GM23338 (cell line): ENCODE measurements around the gene TEX13B. TPM values are rescaled to one million over a fixed set of nuclear protein-coding genes. Genes with fewer than 3 reads are reported as not detected.
"Not testable (repeated sequence)": the region's sequence is repeated elsewhere in the genome, so short reads cannot be mapped to it uniquely, and the experiment has no call there.

Experiments
- ATAC-seq: fragments of 200-7000 bp; cut with Tn5 transposase; 3 replicates; pipeline ENCODE4 v1.9.1; 2020
- DNase-seq: peaks from one replicate; pipeline ENCODE4 v3.0.0-alpha.2; 2015; ENCODE audit warnings: low spot score
- H2AFZ ChIP-seq: fragments of 200-600 bp; sonication (generic); 2 replicates; pipeline ENCODE4 v1.8.0; 2016; ENCODE audit warnings: antibody characterized with exemption, mild to moderate bottlenecking, moderate library complexity
- H3F3A ChIP-seq: fragments of 200-600 bp; sonication (generic); replicated peaks from 2 replicates; pipeline ENCODE4 v1.8.0; 2017; ENCODE audit warnings: antibody characterized with exemption, mixed run types, low read depth
- H3K27ac ChIP-seq: fragments of 200-600 bp; sonication (generic); 2 replicates; pipeline ENCODE4 v1.6.1; 2016; ENCODE audit warnings: low read depth
- H3K27me3 ChIP-seq: fragments of 200-600 bp; sonication (generic); 2 replicates; pipeline ENCODE4 v1.8.0; 2016; ENCODE audit warnings: mild to moderate bottlenecking, mixed run types, moderate library complexity; ENCODE audit not compliant: insufficient read depth
- H3K36me3 ChIP-seq: fragments of 200-600 bp; sonication (generic); 2 replicates; pipeline ENCODE4 v1.8.0; 2016; ENCODE audit warnings: mild to moderate bottlenecking; ENCODE audit not compliant: insufficient read depth
- H3K4me1 ChIP-seq: fragments of 200-600 bp; sonication (generic); 2 replicates; pipeline ENCODE4 v1.8.0; 2016; ENCODE audit warnings: mild to moderate bottlenecking, moderate library complexity; ENCODE audit not compliant: insufficient read depth
- H3K4me2 ChIP-seq: fragments of 200-600 bp; sonication (generic); 2 replicates; pipeline ENCODE4 v1.7.1; 2017; ENCODE audit warnings: mixed run types
- H3K4me3 ChIP-seq: fragments of 200-600 bp; sonication (generic); 2 replicates; pipeline ENCODE4 v1.6.1; 2016; ENCODE audit warnings: mixed run types
- H3K79me2 ChIP-seq: fragments of 200-600 bp; sonication (generic); replicated peaks from 2 replicates; pipeline ENCODE4 v1.8.0; 2017; ENCODE audit warnings: mild to moderate bottlenecking; ENCODE audit not compliant: insufficient read depth
- H3K9me2 ChIP-seq: fragments of 200-600 bp; sonication (generic); 2 replicates; pipeline ENCODE4 v1.8.0; 2017; ENCODE audit not compliant: insufficient read depth
- H4K20me1 ChIP-seq: fragments of 200-600 bp; sonication (generic); replicated peaks from 2 replicates; pipeline ENCODE4 v1.8.0; 2017; ENCODE audit warnings: mild to moderate bottlenecking; ENCODE audit not compliant: insufficient read depth
- H3K27ac Mint-ChIP-seq: 2 replicates; pipeline ENCODE4 v1.8.0; 2020; ENCODE audit warnings: inconsistent platforms, mild to moderate bottlenecking, moderate library complexity, mixed read lengths
- H3K27me3 Mint-ChIP-seq: 3 replicates; pipeline ENCODE4 v1.8.0; 2022; ENCODE audit warnings: low read depth, mild to moderate bottlenecking, moderate library complexity, mixed read lengths, inconsistent platforms; ENCODE audit not compliant: insufficient read depth, poor library complexity
- H3K36me3 Mint-ChIP-seq: 3 replicates; pipeline ENCODE4 v1.8.0; 2021; ENCODE audit warnings: low read depth, mild to moderate bottlenecking, inconsistent platforms, moderate library complexity, mixed read lengths
- H3K4me1 Mint-ChIP-seq: 3 replicates; pipeline ENCODE4 v1.8.0; 2020; ENCODE audit warnings: mild to moderate bottlenecking, inconsistent platforms, mixed read lengths
- H3K4me3 Mint-ChIP-seq: 3 replicates; pipeline ENCODE4 v1.8.0; 2021; ENCODE audit warnings: moderate library complexity, mild to moderate bottlenecking, inconsistent platforms, mixed read lengths
- H3K9me3 Mint-ChIP-seq: 3 replicates; pipeline ENCODE4 v1.8.0; 2020; ENCODE audit warnings: moderate library complexity, mild to moderate bottlenecking, inconsistent platforms, mixed read lengths
- CREB1 ChIP-seq: fragments of 250-450 bp; sonication (Bioruptor Pico); IDR thresholded peaks from 2 replicates; pipeline ENCODE4 v1.5.0; 2020; ENCODE audit warnings: low read depth, mild to moderate bottlenecking, moderate library complexity
- EZH2 ChIP-seq: fragments of 200-600 bp; sonication (generic); IDR thresholded peaks from one replicate; pipeline ENCODE4 v1.8.0; 2017; ENCODE audit warnings: antibody characterized with exemption, mild to moderate bottlenecking, low read depth; ENCODE audit not compliant: unreplicated experiment
- EZH2phosphoT487 ChIP-seq: fragments of 200-600 bp; sonication (generic); IDR thresholded peaks from one replicate; pipeline ENCODE4 v1.8.1; 2018; ENCODE audit warnings: antibody characterized with exemption; ENCODE audit not compliant: unreplicated experiment
- JUNB ChIP-seq: IDR thresholded peaks from one replicate; pipeline ENCODE4 v1.6.1; 2016; ENCODE audit warnings: antibody characterized with exemption; ENCODE audit not compliant: unreplicated experiment
- POLR2AphosphoS5 ChIP-seq: IDR thresholded peaks from 2 replicates; pipeline ENCODE4 v1.6.1; 2016; ENCODE audit warnings: antibody characterized with exemption, low read depth
- ZNF331 ChIP-seq: fragments of 250-450 bp; sonication (Bioruptor Pico); IDR thresholded peaks from 2 replicates; pipeline ENCODE4 v1.5.0; 2020; ENCODE audit warnings: low read depth, mild to moderate bottlenecking, moderate library complexity
- polyA plus RNA-seq: library from polyadenylated mRNA; unstranded; fragments of >200 nt; fragmentation: Nextera tagmentation; extraction: Ambion mirVana; gene quantifications from 2 replicates; pipeline ENCODE4 v1.2.1, GENCODE V29; 2016
- total RNA-seq: library from RNA; depleted of rRNA; stranded (reverse); fragments of >200 nt; shearing (Covaris generic); gene quantifications from 2 replicates; pipeline ENCODE4 v1.2.3, GENCODE V29; 2014
- TF ChIP-seq, protein P1 (sequence below): IDR thresholded peaks from one replicate; pipeline ENCODE4 v1.6.1; 2018; ENCODE audit warnings: antibody characterized with exemption; ENCODE audit not compliant: unreplicated experiment
- TF ChIP-seq, protein P2 (sequence below), 2 experiments: fragments of 200-600 bp in 1 of 2; sonication (generic) in 1 of 2; conservative IDR thresholded peaks; 2 replicates each; pipeline versions ENCODE4 v1.5.1 to v1.6.1; 2016 to 2017; ENCODE audit warnings: antibody characterized with exemption in 2 of 2, low read depth in 2 of 2, mild to moderate bottlenecking in 2 of 2, moderate library complexity in 1 of 2

Gene TEX13B
- total and polyA plus RNA-seq, 2 experiments from 2014 or later = 0.16 TPM; not detected in 1

DNA sequence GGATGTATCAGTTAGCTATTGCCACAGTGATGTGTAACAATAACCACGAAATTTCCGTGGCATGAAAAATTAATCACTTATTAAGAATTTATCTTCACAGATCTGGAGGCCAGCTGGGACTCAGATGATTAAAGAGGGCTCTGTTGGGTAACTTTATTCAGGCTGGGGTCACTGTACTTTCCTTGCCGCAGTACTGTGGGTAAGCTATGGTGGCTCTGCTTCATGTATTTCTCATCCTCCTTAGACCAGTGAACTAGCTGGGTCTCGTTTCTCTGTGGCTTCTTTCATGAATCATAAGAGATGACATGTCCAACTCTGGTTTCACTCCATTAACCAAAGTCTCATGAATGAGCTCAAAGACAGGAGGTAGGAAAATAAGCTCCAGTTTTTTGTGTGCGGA lies 13.5 kb downstream of the TEX13B start (continued):
- TF ChIP-seq EZH2phosphoT487 = no peak
- no peak for TF ChIP-seq POLR2AphosphoS5
- TF ChIP-seq CREB1 = no peak
- TF ChIP-seq EZH2 = no peak
- TF ChIP-seq, protein P1, sequence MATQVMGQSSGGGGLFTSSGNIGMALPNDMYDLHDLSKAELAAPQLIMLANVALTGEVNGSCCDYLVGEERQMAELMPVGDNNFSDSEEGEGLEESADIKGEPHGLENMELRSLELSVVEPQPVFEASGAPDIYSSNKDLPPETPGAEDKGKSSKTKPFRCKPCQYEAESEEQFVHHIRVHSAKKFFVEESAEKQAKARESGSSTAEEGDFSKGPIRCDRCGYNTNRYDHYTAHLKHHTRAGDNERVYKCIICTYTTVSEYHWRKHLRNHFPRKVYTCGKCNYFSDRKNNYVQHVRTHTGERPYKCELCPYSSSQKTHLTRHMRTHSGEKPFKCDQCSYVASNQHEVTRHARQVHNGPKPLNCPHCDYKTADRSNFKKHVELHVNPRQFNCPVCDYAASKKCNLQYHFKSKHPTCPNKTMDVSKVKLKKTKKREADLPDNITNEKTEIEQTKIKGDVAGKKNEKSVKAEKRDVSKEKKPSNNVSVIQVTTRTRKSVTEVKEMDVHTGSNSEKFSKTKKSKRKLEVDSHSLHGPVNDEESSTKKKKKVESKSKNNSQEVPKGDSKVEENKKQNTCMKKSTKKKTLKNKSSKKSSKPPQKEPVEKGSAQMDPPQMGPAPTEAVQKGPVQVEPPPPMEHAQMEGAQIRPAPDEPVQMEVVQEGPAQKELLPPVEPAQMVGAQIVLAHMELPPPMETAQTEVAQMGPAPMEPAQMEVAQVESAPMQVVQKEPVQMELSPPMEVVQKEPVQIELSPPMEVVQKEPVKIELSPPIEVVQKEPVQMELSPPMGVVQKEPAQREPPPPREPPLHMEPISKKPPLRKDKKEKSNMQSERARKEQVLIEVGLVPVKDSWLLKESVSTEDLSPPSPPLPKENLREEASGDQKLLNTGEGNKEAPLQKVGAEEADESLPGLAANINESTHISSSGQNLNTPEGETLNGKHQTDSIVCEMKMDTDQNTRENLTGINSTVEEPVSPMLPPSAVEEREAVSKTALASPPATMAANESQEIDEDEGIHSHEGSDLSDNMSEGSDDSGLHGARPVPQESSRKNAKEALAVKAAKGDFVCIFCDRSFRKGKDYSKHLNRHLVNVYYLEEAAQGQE = no peak
- no peak for TF ChIP-seq JUNB

DNA sequence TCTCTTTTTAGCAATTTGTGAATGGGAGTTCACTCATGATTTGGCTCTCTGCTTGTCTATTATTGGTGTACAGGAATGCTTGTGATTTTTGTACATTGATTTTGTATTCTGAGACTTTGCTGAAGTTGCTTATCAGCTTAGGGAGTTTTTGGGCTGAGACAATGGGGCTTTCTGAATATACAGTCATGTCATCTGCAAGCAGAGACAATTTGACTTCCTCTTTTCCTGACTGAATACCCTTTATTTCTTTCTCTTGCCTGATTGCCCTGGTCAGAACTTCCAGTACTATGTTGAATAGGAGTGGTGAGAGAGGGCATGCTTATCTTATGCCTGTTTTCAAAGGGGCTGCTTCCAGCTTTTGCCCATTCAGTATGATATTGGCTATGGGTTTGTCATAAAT lies 26.8 kb downstream of the TEX13B start:
- H3K9me3 Mint-ChIP-seq, H3K4me3 ChIP-seq, H2AFZ ChIP-seq, H3K4me2 ChIP-seq, DNase-seq, H3K36me3 ChIP-seq, H3K9me2 ChIP-seq, H3K4me3 Mint-ChIP-seq, H3K36me3 Mint-ChIP-seq, H3K4me1 ChIP-seq, H3K4me1 Mint-ChIP-seq, H3K27ac ChIP-seq, H3K27ac Mint-ChIP-seq, H3K27me3 ChIP-seq, H4K20me1 ChIP-seq, H3F3A ChIP-seq, ATAC-seq, H3K27me3 Mint-ChIP-seq: not testable (repeated sequence)
- H3K79me2 ChIP-seq = peaks cover 30% of the 10 kb centered on the region

DNA sequence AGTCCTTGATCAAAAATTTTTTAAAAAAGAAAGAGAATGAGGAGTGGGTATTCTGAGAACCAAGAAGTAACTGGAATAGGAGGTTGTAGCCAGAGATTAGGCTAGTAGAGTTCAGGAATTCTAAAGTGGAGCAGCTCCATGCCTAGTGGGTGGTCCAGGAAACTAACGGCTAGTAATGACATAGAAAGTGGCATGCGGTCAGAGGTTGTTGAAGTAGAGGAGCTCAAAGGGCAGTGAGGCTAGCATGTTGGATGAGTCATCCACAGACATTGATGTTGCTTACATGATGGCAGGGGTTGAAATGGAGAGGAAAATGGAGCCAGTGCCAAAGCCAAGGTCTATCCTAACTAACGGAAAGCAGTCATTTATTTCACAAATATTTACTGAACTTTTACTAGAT lies 42.1 kb downstream of the TEX13B start:
- H3K4me1 Mint-ChIP-seq = peaks cover 8% of the 10 kb centered on the region; the same call in 2 of the 3 replicates

More for the DNA sequence above, 42.1 kb downstream of the TEX13B start:
- H3K4me3 ChIP-seq = no peak overlapping the region
- H4K20me1 ChIP-seq = no peaks in the 10 kb centered on the region
- Mint-ChIP-seq H3K4me3 (no peak overlapping the region), H3K27me3 (peaks cover 4% of the 10 kb centered on the region), H3K9me3 (peaks cover 3% of the 10 kb centered on the region; the same call in 1 of the 3 replicates), H3K36me3 (peaks cover 8% of the 10 kb centered on the region; the same call in 2 of the 3 replicates), H3K27ac (peak overlapping the region; percentile 24; the same call in 1 of the 2 replicates)
- H2AFZ ChIP-seq = no peak overlapping the region
- H3K27me3 ChIP-seq = no peaks in the 10 kb centered on the region
- no peak overlapping the region for H3K27ac ChIP-seq
- no peak for ATAC-seq
- H3K4me2 ChIP-seq = no peak overlapping the region
- TF ChIP-seq EZH2phosphoT487 = no peak
- TF ChIP-seq, protein P2, sequence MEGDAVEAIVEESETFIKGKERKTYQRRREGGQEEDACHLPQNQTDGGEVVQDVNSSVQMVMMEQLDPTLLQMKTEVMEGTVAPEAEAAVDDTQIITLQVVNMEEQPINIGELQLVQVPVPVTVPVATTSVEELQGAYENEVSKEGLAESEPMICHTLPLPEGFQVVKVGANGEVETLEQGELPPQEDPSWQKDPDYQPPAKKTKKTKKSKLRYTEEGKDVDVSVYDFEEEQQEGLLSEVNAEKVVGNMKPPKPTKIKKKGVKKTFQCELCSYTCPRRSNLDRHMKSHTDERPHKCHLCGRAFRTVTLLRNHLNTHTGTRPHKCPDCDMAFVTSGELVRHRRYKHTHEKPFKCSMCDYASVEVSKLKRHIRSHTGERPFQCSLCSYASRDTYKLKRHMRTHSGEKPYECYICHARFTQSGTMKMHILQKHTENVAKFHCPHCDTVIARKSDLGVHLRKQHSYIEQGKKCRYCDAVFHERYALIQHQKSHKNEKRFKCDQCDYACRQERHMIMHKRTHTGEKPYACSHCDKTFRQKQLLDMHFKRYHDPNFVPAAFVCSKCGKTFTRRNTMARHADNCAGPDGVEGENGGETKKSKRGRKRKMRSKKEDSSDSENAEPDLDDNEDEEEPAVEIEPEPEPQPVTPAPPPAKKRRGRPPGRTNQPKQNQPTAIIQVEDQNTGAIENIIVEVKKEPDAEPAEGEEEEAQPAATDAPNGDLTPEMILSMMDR (conservative IDR thresholded peaks at IDR 0.05; ENCODE audit: low read depth in 2 of 2) = no peak
- no peak for TF ChIP-seq POLR2AphosphoS5
- no peak for TF ChIP-seq ZNF331 (CRISPR knock-in tag)
- H3K79me2 ChIP-seq = peaks cover 3% of the 10 kb centered on the region; the same call in 1 of the 2 replicates
- H3F3A ChIP-seq = no peaks in the 10 kb centered on the region
- peaks cover 6% of the 10 kb centered on the region; the same call in 1 of the 2 replicates for H3K36me3 ChIP-seq
- no peak for DNase-seq
- H3K9me2 ChIP-seq = no peaks in the 10 kb centered on the region
- H3K4me1 ChIP-seq = peaks cover 8% of the 10 kb centered on the region; the same call in 1 of the 2 replicates
